Fibroblast of lung (primary cell): ENCODE data around the gene ARID1B.

Experiments
- EZH2 ChIP-seq: IDR thresholded peaks from 2 replicates; pipeline ENCODE4 v1.5.1; 2012; ENCODE audit warnings: low read length, control low read depth, mild to moderate bottlenecking; ENCODE audit errors: missing control alignments
- TF ChIP-seq, protein P1 (sequence below), 2 donors: IDR thresholded peaks in 1 of 2; conservative IDR thresholded peaks in 1 of 2; 1 replicate in 1 of 2; 2 replicates in 1 of 2; pipeline ENCODE4 v1.5.1; 2011 to 2012; ENCODE audit warnings: low read length in 2 of 2, control low read depth in 1 of 2, inconsistent platforms in 1 of 2, low read depth in 1 of 2, mild to moderate bottlenecking in 1 of 2

DNA sequence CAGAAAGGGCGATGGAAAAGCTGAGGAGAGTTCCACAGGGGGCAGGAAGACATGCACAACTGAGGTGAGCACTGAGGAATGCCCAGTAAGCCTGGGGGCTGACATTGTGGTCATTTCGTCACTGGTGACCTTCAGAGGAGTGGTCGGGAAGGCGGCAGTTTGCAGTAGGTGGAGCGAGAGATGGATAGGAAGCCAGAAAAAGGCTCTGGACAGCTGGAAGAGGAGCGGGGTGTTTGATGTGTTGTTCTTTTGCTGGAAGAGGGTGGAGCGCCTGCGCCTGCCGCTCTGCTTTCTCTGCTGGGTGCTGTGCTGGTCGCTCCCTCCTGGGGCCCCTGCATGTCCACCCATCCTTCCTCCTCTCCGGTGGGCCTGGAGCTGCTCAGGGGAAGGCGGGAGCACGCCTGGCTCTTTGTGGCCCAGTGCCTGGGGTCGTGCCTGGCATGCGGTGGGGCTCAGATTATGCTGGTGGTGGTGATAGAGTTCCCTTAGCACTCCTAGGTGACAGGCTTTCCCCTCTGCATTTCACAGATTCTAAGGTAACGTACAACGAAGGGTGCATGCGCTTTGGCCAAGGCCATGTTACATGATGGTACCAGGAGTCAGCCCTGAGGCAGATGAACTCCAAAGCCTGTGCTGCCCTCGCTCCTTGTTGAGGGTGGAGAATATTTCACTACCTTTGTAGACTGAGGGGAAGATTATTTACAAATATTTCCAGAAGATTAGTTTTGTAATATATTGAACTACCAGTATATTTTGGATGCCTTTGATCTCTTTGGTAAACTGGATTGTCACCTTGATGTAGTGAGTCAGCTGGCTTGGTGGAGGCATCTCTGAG, 20.9 kb downstream of the ARID1B start:
- TF ChIP-seq, protein P1, sequence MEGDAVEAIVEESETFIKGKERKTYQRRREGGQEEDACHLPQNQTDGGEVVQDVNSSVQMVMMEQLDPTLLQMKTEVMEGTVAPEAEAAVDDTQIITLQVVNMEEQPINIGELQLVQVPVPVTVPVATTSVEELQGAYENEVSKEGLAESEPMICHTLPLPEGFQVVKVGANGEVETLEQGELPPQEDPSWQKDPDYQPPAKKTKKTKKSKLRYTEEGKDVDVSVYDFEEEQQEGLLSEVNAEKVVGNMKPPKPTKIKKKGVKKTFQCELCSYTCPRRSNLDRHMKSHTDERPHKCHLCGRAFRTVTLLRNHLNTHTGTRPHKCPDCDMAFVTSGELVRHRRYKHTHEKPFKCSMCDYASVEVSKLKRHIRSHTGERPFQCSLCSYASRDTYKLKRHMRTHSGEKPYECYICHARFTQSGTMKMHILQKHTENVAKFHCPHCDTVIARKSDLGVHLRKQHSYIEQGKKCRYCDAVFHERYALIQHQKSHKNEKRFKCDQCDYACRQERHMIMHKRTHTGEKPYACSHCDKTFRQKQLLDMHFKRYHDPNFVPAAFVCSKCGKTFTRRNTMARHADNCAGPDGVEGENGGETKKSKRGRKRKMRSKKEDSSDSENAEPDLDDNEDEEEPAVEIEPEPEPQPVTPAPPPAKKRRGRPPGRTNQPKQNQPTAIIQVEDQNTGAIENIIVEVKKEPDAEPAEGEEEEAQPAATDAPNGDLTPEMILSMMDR (conservative IDR thresholded peaks at IDR 0.05 in 1 of 2, IDR thresholded peaks at IDR 0.05 in 1 of 2; ENCODE audit: low read depth in 1 of 2, low read length in 2 of 2) = no peak
- TF ChIP-seq EZH2 = no peak
